Trophoblast cell (in vitro differentiated cells and primary cell): ENCODE results near the gene WDR53.
A peak's percentile ranks its signal among the peaks of the same experiment; 100 is the strongest.
"Not testable (repeated sequence)": the region's sequence is repeated elsewhere in the genome, so short reads cannot be mapped to it uniquely, and the experiment has no call there.

Experiments used
- DNase-seq, 2 donors: peaks; one replicate each; pipeline ENCODE4 v3.0.0-alpha.2; 2016
- H2AFZ ChIP-seq: 2 replicates; pipeline ENCODE4 v1.6.1; 2013; ENCODE audit warnings: low read length, moderate library complexity, mild to moderate bottlenecking; ENCODE audit not compliant: insufficient read depth, poor library complexity
- H2AK5ac ChIP-seq: 2 replicates; pipeline ENCODE4 v1.6.1; 2013; ENCODE audit warnings: mild to moderate bottlenecking, low read length
- H2BK120ac ChIP-seq: 2 replicates; pipeline ENCODE4 v1.6.1; 2013; ENCODE audit warnings: low read length, mild to moderate bottlenecking, moderate library complexity; ENCODE audit not compliant: insufficient read depth, poor library complexity
- H2BK12ac ChIP-seq: 2 replicates; pipeline ENCODE4 v1.6.1; 2013; ENCODE audit warnings: mild to moderate bottlenecking, low read length, moderate library complexity
- H2BK5ac ChIP-seq: 2 replicates; pipeline ENCODE4 v1.6.1; 2013; ENCODE audit warnings: low read length, low read depth, moderate library complexity, mild to moderate bottlenecking; ENCODE audit not compliant: poor library complexity
- H3K14ac ChIP-seq: 2 replicates; pipeline ENCODE4 v1.6.1; 2013; ENCODE audit warnings: mild to moderate bottlenecking, low read length
- H3K18ac ChIP-seq: 2 replicates; pipeline ENCODE4 v1.6.1; 2013; ENCODE audit warnings: mild to moderate bottlenecking, low read length
- H3K23ac ChIP-seq: 2 replicates; pipeline ENCODE4 v1.6.1; 2013; ENCODE audit warnings: low read length
- H3K27ac ChIP-seq: 2 replicates; pipeline ENCODE4 v1.5.1; 2013; ENCODE audit warnings: low read depth, mild to moderate bottlenecking, inconsistent platforms, low read length, moderate library complexity
- H3K27me3 ChIP-seq: 2 replicates; pipeline ENCODE4 v1.6.1; 2013; ENCODE audit warnings: inconsistent platforms, mild to moderate bottlenecking, low read length, moderate library complexity; ENCODE audit not compliant: insufficient read depth
- H3K36me3 ChIP-seq, 2 experiments: 1 replicate in 1 of 2; 2 replicates in 1 of 2; pipeline ENCODE4 v1.6.1; 2013; ENCODE audit warnings: low read length in 2 of 2, mild to moderate bottlenecking in 2 of 2, moderate library complexity in 1 of 2; ENCODE audit not compliant: insufficient read depth in 2 of 2, control insufficient read depth in 1 of 2
- H3K4ac ChIP-seq: 2 replicates; pipeline ENCODE4 v1.6.1; 2013; ENCODE audit warnings: low read depth, mild to moderate bottlenecking, low read length, moderate library complexity
- H3K4me1 ChIP-seq, 2 experiments: 1 replicate in 1 of 2; 2 replicates in 1 of 2; pipeline ENCODE4 v1.6.1; 2013; ENCODE audit warnings: low read length in 2 of 2, mild to moderate bottlenecking in 2 of 2, moderate library complexity in 1 of 2; ENCODE audit not compliant: insufficient read depth in 2 of 2, control insufficient read depth in 1 of 2
- H3K4me2 ChIP-seq: 2 replicates; pipeline ENCODE4 v1.6.1; 2013; ENCODE audit warnings: inconsistent platforms, mild to moderate bottlenecking, low read length, moderate library complexity
- H3K4me3 ChIP-seq: 2 replicates; pipeline ENCODE4 v1.5.1; 2013; ENCODE audit warnings: mild to moderate bottlenecking, low read depth, low read length, inconsistent platforms
- H3K79me1 ChIP-seq: one replicate; pipeline ENCODE4 v1.6.1; 2013; ENCODE audit warnings: low read length
- H3K79me2 ChIP-seq: 2 replicates; pipeline ENCODE4 v1.6.1; 2013; ENCODE audit warnings: low read length, mild to moderate bottlenecking; ENCODE audit not compliant: control insufficient read depth, insufficient read depth, poor library complexity
- H3K9ac ChIP-seq: 2 replicates; pipeline ENCODE4 v1.6.1; 2013; ENCODE audit warnings: mild to moderate bottlenecking, low read length
- H3K9me3 ChIP-seq: 2 replicates; pipeline ENCODE4 v1.6.1; 2013; ENCODE audit warnings: low read depth, mild to moderate bottlenecking, control low read depth, inconsistent platforms, low read length; ENCODE audit not compliant: insufficient read depth
- H4K12ac ChIP-seq: 2 replicates; pipeline ENCODE4 v1.6.1; 2013; ENCODE audit warnings: low read depth, mild to moderate bottlenecking, low read length, moderate library complexity
- H4K8ac ChIP-seq: 2 replicates; pipeline ENCODE4 v1.6.1; 2013; ENCODE audit warnings: low read depth, mild to moderate bottlenecking, low read length, moderate library complexity
- H4K91ac ChIP-seq: one replicate; pipeline ENCODE4 v1.6.1; 2013; ENCODE audit warnings: low read depth, mild to moderate bottlenecking, low read length, moderate library complexity
- WGBS: extraction: QIAGEN DNeasy Blood & Tissue Kit; methylation state at CpG from one replicate; pipeline ENCODE4 v1.1.7; 2013; ENCODE audit warnings: missing lambda C conversion rate; ENCODE audit not compliant: insufficient read length, insufficient coverage; ENCODE audit errors: extremely low coverage; 5-methylcytosine and 5-hydroxymethylcytosine counted together

WDR53 gene

GRCh38 chr3:196521291-196521690 is 47.1 kb downstream of the WDR53 start:
- not testable (repeated sequence) for H3K79me1 ChIP-seq, H3K4me2 ChIP-seq, H3K23ac ChIP-seq, H3K14ac ChIP-seq, H3K27ac ChIP-seq, H2AK5ac ChIP-seq, DNase-seq, H3K79me2 ChIP-seq, H3K36me3 ChIP-seq, H3K18ac ChIP-seq, H4K12ac ChIP-seq, H2BK5ac ChIP-seq, H3K4me1 ChIP-seq, H3K9ac ChIP-seq, H2BK12ac ChIP-seq, H3K4me3 ChIP-seq, H2AFZ ChIP-seq, H3K4ac ChIP-seq, H4K91ac ChIP-seq, H4K8ac ChIP-seq, H3K27me3 ChIP-seq, H2BK120ac ChIP-seq
- peaks cover 20% of the 10 kb centered on the region for H3K9me3 ChIP-seq
- WGBS = no CpG with 5 or more reads among the region's 12 CpGs

DNA sequence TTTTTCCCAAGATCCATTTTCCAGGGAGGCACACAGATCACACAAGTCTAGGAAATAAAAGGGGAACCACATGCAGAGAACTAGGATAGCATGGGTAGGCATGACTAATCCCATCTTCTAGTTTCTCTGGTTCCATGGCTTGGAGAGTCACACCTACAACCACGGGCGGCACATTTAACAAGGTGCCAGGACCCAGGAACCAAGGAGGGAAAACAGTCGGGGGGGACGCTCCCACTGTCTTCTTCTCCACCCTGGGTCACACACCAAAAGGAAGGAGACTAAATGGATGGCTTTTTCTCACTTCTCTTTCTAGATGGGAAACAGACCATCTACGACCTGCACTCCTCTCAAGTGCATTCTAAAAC is 48.7 kb downstream of the WDR53 start:
- Histone ChIP-seq H2BK5ac (no peak overlapping the region), H3K9ac (peak overlapping the region; percentile 37), H4K91ac (no peak overlapping the region), H3K79me2 (no peaks in the 10 kb centered on the region), H2AK5ac (no peak overlapping the region), H4K12ac (no peak overlapping the region), H3K23ac (no peak overlapping the region), H3K4me3 (no peak overlapping the region), H3K27me3 (no peaks in the 10 kb centered on the region), H2BK12ac (no peak overlapping the region), H3K4me1 (no peaks in the 10 kb centered on the region), H3K4ac (no peak overlapping the region), H3K36me3 (no peaks in the 10 kb centered on the region), H2BK120ac (no peak overlapping the region), H3K79me1 (no peaks in the 10 kb centered on the region), H3K27ac (no peak overlapping the region), H3K14ac (no peak overlapping the region), H3K4me2 (no peak overlapping the region), H3K18ac (no peak overlapping the region), H4K8ac (no peak overlapping the region), H3K9me3 (peaks cover 20% of the 10 kb centered on the region), H2AFZ (no peak overlapping the region)
- DNase-seq = no peak
- WGBS = no CpG with 5 or more reads among the region's 5 CpGs

DNA sequence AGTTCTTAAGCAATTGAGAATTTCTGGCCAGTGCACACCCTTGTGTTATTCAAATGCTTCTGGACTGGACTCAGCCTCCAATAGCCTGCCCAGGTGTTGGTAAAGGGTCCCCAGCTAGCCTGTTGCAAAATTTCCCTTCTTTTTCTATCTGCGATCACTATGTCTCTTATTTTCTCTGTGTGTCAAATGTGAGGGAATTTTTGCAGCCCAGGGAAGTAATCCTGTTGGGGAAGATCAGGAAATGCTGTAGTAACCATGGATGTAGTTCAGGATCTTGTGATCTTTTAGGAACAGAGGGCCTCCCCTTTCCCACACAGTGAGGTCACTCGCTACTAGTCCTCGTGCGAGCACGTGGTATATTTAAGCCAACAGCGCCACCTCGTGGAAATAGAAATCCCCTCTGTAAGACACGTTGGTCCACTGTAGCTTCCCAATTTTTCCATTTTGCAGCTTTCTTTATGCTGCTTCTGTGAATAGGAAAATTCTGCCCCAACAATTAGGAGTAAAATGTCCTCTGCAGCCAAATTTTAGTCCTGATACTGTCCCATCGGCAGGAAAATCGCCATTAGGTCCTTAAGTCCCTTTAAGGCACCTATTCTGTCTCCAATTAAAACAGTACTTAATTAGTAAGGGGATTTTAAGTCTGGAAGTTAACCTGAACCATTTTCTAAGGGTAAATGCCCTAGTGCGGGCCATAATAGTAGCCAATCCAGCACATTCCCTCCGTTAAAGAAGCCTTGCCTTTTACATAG is 49.2 kb downstream of the WDR53 start:
- DNase-seq = peak; percentile 76 to 94
- Histone ChIP-seq H3K36me3 (no peaks in the 10 kb centered on the region), H2AK5ac (no peak overlapping the region), H4K12ac (no peak overlapping the region), H2AFZ (no peak overlapping the region), H3K23ac (no peak overlapping the region), H3K9ac (no peak overlapping the region), H3K79me1 (no peaks in the 10 kb centered on the region), H3K4me2 (no peak overlapping the region), H2BK12ac (no peak overlapping the region), H3K27me3 (no peaks in the 10 kb centered on the region), H3K14ac (no peak overlapping the region), H3K9me3 (peaks cover 20% of the 10 kb centered on the region), H3K4me1 (no peaks in the 10 kb centered on the region), H3K4ac (no peak overlapping the region), H2BK5ac (no peak overlapping the region), H4K8ac (no peak overlapping the region), H4K91ac (no peak overlapping the region), H3K79me2 (no peaks in the 10 kb centered on the region), H2BK120ac (no peak overlapping the region), H3K27ac (no peak overlapping the region), H3K18ac (no peak overlapping the region), H3K4me3 (no peak overlapping the region)
- no CpG with 5 or more reads among the region's 12 CpGs for WGBS

DNA sequence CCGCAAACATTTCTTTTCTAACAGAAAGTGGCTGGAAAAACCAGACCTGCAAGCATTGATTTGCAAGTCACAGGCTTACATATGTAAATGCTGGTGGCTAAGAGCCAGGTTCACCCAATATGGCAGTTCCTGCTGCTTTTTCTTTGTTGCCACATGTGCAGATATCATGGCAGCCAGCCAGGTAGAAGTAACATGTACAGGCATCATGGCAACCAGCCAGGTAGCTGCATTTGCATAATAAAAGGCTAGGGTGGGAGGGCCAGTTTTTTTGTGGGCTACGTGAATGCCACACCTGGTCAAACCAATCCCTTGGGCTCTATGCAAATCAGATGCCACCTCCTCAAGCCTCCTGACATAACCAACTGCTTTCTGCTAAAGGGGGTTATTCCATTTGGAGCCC is 50.4 kb downstream of the WDR53 start:
- Histone ChIP-seq H3K36me3 (no peaks in the 10 kb centered on the region), H3K27ac (no peak overlapping the region), H2AFZ (no peak overlapping the region), H4K8ac (no peak overlapping the region), H3K9ac (no peak overlapping the region), H3K9me3 (peaks cover 20% of the 10 kb centered on the region), H2BK5ac (no peak overlapping the region), H3K4me1 (no peaks in the 10 kb centered on the region), H3K18ac (no peak overlapping the region), H3K4ac (no peak overlapping the region), H3K14ac (no peak overlapping the region), H3K23ac (no peak overlapping the region), H4K12ac (no peak overlapping the region), H3K4me3 (no peak overlapping the region), H3K79me2 (no peaks in the 10 kb centered on the region), H2AK5ac (no peak overlapping the region), H3K79me1 (no peaks in the 10 kb centered on the region), H3K4me2 (no peak overlapping the region), H2BK120ac (no peak overlapping the region), H3K27me3 (no peaks in the 10 kb centered on the region), H2BK12ac (no peak overlapping the region), H4K91ac (no peak overlapping the region)
- no peak for DNase-seq
- no CpG with 5 or more reads among the region's 2 CpGs for WGBS
